ENCODE measurements around the gene GHR.

Gene GHR

GRCh38 chr5:42518595-42519221, 95.5 kb downstream of the GHR start:
- DNase-seq: no peak

- no peak for DNase-seq
These were observed 97.0 kb downstream of the GHR start for GRCh38 chr5:42520203-42520602.

GRCh38 chr5:42520957-42521356, 97.7 kb downstream of the GHR start:
- DNase-seq: no peak

GRCh38 chr5:42521406-42521805, 98.2 kb downstream of the GHR start:
- no peak for DNase-seq

- DNase-seq: no peak
These were observed 99.5 kb downstream of the GHR start for GRCh38 chr5:42522783-42523182.

- no peak for DNase-seq
These were observed 102.9 kb downstream of the GHR start for GRCh38 chr5:42526179-42526578.

- DNase-seq: no peak
These were observed 108.4 kb downstream of the GHR start for GRCh38 chr5:42531611-42532010.

- DNase-seq: no peak
These were observed 118.9 kb downstream of the GHR start for GRCh38 chr5:42542106-42542505.

- no peak for DNase-seq
These were observed 120.5 kb downstream of the GHR start for GRCh38 chr5:42543774-42544173.

GRCh38 chr5:42545038-42545437, 121.8 kb downstream of the GHR start:
- no peak for DNase-seq

- no peak for DNase-seq
These were observed 123.9 kb downstream of the GHR start for GRCh38 chr5:42547141-42547540.

GRCh38 chr5:42547894-42548293, 124.7 kb downstream of the GHR start:
- DNase-seq: no peak

GRCh38 chr5:42552597-42552996, 129.4 kb downstream of the GHR start:
- no peak for DNase-seq

- no peak for DNase-seq
These were observed 130.2 kb downstream of the GHR start for GRCh38 chr5:42553461-42553860.

- no peak for DNase-seq
These were observed 131.8 kb downstream of the GHR start for GRCh38 chr5:42555010-42555409.

- no peak for DNase-seq
These were observed 132.6 kb downstream of the GHR start for GRCh38 chr5:42555797-42556196.

- no peak for DNase-seq
These were observed 134.4 kb downstream of the GHR start for GRCh38 chr5:42557689-42558088.

- no peak for DNase-seq
These were observed 138.4 kb downstream of the GHR start for GRCh38 chr5:42561656-42562055.

- DNase-seq: no peak
These were observed 141.6 kb downstream of the GHR start for GRCh38 chr5:42564689-42565356.

GRCh38 chr5:42566652-42567295, 143.5 kb downstream of the GHR start:
- DNase-seq: no peak

GRCh38 chr5:42569325-42569724, 146.1 kb downstream of the GHR start:
- no peak for DNase-seq

GRCh38 chr5:42569953-42570548, 146.8 kb downstream of the GHR start:
- DNase-seq: no peak

- peak; percentile 7 for DNase-seq
These were observed 148.0 kb downstream of the GHR start for GRCh38 chr5:42570966-42571960.
